GM19023 (cell line): ENCODE results near the gene TLE7.

ENCODE experiments used
- ATAC-seq: cut with Tn5 transposase; IDR thresholded peaks from one replicate; pipeline ENCODE4 v1.9.1; 2021; ENCODE audit warnings: mild to moderate bottlenecking, moderate library complexity; ENCODE audit not compliant: unreplicated experiment

The TLE7 gene

DNA sequence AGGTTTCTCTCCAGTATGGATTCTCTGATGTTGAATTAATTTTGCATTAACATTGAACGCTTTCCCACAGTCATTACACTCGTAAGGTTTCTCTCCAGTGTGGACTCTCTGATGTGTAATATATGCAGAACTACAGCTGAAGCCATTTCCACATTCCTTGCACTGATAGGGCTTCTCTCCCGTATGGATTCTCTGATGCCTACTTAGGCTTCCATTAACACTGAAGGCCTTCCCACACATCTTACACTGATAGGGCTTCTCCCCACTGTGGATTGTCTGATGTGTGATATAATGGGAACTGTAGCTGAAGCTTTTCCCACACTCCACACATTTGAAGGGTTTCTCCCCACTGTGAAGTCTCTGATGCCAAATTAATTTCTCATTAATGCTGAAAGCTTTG, 7.2 kb upstream of the TLE7 start:
- ATAC-seq, result no peak

DNA sequence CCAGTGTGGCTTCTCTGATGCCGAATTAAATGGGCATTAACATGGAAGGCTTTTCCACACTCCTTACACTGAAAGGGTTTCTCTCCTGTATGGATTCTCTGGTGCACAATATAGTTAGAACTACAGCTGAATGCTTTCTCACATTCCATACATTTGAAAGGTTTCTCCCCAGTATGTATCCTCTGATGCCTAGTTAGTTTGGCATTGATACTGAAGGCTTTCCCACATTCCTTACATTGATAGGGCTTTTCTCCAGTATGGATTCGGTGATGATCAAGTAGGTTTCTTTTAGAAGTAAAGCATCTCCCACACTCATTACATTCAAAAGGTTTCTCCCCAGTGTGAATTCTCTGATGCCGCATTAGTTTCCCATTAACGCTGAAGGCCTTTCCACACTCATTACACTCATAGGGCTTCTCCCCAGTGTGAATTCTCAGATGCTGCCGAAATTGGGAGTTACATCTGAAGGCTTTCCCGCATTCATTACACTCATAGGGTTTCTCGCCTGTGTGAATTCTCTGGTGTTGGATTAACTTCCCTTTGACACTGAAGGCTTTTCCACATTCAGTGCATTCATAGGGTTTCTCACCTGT, 6.5 kb upstream of the TLE7 start:
- no peak for ATAC-seq

DNA sequence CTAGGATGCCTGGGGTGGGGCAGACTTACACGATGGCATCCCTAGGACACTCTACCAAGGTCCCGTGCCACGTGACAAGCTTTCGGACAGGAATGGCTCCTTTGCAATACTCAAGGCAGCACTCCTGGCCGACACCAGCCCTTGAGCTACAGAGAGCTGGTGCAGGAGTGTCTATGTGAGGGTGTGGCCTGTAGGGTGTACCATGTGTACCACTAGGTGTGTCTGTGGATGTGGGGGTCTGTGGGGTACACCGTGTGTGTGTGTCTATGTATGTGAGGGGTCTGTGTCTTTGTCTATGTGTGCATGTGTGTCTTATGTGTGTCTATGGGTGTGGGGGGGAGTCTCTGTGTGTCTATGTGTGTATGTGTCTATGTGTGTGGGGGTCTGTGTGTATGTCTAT, 1.9 kb upstream of the TLE7 start:
- no peak for ATAC-seq

DNA sequence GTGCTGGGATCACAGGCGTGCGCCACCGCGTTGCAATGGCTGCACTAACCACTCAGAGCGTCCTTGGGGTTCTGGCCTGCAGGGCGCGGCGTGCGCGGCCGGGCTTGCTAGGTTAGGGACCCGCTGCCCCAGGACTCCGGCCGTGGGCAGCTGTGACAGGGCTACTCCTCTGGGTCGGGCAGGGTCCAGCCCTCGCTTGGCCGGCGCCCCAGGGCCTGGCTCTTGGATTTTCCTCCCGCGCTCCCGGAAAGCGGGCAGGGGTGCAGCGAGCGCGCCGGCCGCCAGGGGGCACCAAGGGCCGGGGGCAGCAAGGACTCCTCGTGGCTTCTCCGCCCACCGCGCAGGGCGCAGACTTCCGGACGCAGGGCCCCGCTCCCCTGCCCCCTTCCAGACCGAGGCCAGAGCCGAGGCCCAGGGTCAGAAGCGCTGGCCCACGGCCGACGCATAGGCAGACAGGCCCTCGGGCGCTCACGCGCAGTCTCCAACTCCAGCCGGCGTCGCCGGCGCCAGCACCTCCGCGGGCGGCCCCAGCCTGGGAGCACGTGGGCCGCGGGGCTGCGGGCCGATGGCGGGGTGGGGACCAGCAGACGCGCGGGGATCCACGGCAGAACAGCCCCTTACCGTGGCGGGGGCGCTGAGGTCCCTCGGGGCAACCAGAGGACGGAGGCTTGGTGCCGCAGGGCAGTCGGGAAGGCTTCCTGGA, 355 bp downstream of the TLE7 start:
- no peak for ATAC-seq

DNA sequence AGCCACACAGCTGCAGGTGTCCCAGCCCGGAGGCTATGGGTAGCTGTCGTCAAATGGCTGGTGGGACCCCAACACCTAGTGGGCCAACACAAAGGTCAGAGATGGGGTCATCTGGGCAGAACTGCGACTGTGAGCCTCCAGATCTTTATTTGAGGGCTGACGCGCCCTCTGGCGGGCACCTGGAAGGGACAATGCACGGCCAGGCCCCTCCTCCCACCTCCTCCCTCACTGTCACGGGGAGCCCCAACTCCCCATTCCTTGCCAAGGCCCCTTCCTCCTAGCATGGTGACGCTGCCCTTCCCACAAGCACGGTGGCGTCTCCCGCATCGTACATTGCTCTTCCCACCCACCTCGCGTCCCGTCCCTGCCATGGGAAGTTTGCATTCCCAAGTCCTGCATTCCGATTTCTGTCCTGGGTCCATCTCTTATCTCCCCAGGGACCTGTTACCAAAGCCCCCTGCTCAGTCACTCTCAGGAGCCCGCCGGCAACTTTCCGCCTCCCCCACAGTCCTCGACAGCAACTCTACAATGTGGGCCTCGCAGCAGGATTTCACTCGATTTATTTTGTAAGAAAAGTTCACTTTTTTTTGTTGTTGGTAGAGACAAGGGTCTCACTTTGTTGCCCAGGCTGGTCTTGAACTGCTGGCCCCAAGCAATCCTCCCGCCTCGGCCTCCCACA, 1.0 kb downstream of the TLE7 start:
- ATAC-seq, result no peak

DNA sequence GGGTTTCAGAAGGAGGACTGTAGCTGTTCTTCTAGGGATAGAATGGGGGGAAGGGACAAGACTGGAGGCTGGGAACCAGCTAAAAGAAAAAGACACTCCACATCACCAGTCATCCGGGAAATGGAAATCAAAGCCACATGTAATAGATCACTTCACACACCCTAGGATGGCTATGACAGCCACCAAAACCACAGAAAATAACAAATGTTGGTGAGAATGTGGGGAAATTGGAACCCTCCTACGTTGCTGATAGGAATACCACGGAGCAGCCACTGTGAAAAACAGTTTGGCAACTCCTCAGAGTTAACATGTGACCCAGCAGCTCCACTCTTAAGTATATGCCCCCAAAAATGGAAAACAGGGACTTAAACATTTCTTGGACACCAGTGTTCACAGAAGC, 2.3 kb downstream of the TLE7 start:
- no peak for ATAC-seq

DNA sequence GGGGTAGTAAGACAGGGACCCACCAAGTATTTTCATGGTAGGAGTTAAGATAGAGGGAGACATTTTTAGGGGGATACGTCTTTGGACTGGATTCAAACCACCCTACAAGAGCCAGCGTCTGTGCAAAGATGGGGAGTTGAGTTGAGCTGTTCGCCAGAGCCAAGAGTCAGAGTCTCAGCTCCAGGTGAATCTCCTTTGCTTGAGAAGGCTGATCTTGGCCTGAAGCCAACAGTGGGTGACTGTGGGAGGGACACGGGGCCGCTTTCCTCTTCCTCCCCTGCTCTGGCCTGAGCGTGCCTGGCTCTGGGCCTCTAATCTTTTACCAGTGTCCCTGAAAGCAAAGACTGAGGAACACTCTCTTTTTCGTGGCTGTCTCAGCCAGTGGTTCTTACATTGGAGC, 5.4 kb downstream of the TLE7 start:
- no peak for ATAC-seq

DNA sequence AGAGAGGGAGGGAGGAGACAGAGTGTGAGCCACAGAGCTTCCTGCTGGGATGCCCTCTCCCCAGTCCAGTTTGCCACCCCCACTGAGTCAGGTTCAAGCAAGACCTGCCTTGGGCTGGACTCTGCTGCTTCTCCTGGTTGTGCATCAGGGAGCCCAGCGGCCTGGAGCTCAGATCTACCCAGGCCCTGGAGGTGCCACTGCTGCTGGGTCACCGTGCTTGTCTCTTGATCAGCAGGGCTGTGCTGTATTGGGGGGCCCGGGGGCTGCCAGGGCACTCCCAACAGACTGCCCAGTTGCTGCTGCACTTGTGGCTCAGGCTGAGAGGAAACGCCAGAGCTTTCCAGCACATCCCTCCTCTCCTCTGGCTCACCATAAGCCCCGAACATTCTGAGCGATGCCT, 8.9 kb downstream of the TLE7 start:
- no peak for ATAC-seq

DNA sequence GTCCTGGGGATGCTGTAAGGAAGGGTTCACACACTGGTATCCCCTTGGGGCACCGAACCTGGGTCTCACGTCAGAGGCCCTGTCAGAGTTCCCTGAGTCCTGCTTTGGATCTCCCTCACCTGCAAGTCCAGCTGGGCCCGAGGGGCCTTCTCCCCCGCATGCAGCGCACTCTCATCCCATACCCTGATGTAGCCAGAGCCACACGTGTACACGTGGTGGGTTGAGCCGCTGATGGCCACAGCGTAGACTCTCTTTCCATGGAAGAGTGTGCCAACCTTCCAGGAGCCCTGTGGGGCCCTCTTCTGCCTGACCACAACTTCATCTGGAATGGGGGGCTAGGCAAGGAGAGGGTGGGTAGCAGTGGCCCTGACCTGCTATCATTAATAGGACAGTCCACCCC, 9.9 kb downstream of the TLE7 start:
- ATAC-seq, result no peak

DNA sequence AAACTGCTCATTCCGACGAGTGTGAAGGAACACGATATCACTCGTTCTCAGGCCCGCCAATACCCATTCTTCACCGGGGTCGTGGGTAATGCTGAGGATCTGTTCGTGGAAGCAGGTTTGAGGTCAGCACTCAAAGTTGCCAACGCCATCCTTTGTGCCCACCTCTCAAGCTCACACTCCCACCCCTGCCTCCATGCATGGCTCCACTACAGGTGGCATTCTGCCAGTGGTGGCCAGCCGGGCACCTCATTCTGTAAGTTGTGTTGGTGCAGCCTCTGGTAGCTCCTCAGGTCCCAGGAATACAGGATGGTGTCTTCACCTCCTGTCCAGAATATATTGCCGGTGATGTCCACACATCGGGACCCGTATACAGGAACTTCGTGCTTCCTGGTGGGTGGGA, 10.7 kb downstream of the TLE7 start:
- no peak for ATAC-seq

DNA sequence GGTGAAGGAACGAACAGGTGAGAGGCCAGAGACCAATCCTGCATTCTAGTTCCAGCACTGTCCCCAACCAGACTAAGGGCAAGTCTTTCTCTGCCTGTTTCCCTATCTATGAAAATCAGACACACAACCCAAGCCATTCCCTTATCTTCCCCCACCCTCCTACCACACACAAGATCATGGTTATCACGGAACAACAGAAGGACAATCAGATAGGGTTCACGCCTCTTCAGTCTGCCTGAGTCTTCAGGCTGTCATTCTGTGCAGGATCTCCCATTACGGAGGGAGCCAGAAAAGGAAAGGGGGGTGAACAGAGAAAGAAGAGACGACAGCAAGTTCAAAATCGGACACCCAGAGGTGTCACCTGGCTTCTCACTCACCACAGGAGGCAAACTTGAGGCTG, 11.1 kb downstream of the TLE7 start:
- no peak for ATAC-seq

DNA sequence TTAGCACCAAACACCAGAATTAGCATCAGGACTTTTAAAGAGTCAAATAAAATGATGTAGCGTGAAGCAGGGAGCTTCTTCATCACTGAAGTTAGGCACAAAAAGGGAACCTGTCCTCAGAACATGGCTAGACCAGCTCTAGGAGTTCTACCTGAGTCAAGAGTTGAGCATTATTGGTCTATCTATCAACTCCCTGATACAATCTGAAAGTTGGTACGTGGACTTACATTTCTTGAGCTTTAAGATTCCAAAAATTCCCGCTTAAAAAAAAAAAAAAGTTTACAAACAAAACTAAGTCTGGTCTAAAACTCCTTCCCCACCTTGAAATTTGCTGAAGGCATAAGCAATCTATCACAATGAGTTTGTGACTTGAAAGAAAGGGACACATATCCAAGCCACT, 12.3 kb downstream of the TLE7 start:
- no peak for ATAC-seq

DNA sequence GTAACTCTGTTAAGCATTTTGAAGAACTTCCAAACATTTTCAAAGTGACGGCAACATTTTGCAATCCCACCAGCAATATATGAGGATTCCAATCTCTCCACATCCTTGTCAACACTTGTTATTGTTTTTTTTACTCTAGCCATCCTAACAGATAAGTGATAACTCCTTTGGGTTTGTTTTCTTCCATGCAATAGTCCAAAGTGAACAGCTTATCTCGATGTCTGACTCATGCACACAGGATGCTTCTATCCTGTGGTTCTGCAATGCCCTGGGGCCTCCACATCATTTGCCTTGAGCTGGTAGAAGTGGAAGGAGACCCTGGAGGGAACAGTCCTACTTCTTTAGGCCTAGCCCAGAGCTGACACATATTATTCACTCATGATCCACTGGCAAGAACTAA, 13.0 kb downstream of the TLE7 start:
- no peak for ATAC-seq

DNA sequence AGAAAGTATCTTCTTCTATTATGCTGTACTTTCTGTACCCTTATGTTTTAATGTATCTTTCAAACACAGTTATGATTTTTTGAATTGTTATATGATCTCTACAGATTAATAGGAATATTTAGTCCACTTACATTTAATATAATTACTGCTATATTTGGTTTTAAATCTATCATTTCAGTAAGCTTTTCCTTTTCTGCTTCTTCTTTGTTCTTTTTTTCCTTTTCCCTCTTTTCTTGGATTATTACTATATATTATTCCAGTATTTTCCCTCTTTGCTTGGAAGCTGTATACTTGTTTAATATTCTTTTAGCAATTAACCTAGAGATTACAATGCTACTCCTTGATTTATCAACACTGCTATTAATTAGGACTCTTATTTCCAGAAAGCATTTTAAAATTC, 13.5 kb downstream of the TLE7 start:
- no peak for ATAC-seq

DNA sequence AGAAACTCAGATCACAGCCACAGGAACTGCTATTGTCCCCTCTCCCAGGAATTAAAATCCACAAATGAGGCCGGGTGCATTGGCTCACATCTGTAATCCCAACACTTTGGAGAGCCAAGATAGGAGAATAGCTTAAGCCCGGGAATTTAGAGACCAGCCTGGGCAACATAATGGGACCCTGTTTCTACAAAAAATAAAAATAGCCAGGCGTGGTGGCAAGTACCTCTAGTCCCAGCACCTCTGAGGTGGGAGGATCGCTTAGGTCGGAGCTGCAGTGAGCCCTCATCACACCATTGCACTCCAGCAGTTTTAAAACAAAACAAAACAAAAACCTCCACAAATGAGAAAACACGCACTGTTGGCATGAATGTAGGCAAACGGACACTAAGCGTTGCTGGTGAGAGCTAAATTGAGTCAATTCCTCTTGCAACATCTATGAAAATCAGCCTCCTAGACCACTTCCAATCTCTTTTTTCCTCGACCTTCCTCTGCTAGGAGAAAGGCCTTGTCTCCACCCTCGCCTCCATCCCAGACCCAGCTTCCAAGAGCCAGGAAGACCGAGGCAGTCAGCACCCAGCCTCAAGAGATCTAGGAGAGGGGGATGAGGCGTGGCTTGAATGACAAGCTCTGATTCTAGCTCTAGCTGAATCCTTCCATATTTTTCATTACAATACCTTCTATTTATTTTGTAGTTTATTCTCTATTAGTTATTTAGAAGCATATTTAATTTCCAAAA, 14.8 kb downstream of the TLE7 start:
- ATAC-seq, result no peak

DNA sequence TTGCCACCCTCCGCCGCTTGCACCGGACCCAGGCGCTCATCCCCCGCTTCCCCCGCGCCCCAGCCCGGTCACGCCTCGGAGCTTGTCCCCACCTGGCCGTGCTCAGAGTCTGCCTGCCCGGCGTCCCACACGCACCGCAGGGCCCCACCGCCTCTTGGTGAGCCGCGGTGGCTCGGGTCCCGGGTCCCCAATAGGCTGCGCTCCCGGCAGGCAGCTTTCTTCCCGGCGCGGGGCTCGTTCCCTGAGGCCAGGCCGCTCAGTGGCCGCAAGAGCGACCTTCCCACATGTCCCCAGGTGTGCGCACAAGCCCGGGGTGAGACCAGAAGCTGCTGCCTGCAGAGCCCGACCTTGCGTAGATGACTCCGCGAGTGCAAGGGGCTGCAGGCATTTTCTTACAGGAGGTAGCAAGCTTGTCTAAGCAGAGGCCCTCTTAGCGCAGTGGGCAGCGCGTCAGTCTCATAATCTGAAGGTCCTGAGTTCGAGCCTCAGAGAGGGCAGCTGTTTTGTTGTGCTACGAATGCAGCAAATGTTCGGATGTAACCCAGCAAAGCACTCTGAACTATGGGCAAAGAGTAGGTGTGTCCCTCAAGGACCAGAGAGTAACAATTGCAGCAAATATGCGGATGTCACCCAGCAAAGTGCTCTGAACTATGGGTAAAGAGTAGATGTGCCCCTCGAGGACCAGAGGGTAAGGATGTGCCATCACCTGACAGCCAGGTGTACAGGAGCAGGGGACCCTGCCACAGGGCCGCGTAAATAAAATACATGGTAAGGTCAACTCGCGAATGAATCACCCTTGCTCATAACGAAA, 15.6 kb downstream of the TLE7 start:
- peak; percentile 53 for ATAC-seq

DNA sequence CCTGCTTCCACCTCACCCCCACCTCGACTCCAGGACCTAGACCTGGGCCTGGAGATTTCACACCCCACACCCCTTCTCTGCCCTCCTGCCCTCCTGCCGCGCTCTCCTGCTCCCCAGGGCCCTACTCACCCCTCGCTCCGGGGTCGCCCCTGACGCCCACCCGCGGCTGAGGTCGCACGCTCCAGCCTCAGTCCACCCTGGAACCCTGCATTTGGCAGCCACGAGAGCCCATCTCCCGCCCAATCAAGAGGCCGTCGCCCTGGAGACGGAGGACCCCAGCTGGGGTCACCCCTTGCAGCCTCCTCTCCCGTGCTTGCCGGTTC, 16.1 kb downstream of the TLE7 start:
- ATAC-seq, result no peak

DNA sequence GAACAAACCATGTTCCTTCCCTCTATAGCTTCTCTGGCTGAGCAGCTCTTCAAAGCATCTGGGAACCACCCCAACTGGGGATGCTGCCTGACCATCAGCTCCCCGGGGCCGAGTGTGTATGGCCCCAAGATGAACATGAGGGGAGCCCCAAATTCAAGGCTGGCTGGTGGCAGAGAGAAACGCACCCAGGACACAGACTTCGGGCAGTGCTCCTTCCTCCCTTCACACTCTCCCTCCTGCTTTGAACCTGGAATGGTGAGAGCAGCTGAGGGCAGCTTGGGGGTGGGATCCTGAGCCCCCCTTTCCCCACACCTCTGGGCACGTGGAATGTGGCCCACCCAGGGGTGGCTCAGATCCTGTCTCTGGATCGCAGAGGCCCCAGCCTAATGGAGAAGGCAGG, 17.2 kb downstream of the TLE7 start:
- ATAC-seq, result no peak

DNA sequence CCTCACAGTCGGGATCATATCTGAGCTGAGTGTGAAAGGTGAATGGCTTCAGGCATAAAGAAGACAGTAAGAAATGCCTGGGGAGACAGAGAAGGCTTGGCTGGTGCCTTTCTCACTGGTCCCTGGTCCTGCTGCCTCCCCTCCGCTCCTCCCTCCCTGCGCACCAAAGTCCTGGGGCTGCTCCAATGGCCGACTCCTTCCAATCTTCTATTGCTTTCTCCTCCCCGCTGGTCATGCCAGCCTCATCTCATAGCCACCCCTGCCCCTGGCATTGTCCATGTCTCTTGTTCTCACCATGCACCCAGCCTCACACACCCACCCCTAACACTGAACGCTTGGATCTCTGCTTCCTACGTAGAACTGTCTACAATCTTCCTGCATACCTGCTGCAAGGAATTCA, 18.0 kb downstream of the TLE7 start:
- ATAC-seq, result no peak

DNA sequence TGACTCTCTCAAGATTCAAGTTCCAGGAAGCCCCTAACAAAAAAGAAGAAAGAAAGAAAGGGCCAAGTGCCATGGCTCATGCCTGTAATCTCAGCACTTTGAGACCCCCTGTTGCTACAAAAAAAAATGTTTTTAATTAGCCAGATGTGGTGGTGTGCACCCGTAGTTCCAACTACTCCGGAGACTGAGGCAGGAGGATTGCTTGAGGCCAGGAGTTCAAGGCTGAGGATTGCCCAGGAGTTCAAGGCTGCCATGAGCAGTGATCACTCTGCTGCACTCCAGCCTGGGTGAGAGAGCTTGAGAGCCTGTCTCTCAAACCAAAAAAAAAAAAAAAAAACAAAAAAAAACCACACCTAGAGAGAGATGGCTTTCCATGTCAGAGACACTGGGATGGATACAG, 18.8 kb downstream of the TLE7 start:
- no peak for ATAC-seq

DNA sequence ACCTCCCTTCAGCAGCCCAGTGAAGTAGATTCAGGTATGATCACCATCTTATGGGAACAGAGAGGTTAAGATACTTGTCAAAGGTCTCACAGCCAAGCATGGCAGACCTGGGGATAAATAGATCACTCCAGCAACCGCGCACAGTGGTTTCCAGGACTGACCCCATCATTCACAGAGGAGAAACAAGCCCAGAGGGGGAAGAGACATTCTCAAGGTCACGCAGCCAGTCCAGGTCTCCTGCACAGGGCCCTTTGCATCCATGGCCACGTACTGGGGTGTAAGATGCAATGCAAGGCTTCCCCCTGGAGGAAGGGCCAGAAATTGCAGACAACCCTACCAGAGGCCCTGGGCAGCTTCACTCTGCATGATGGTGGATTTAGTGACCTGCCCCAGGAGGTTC, 19.9 kb downstream of the TLE7 start:
- no peak for ATAC-seq
